Measurements from ENCODE around the gene SLC25A51. TPM values are rescaled to one million over a fixed set of nuclear protein-coding genes. Genes with fewer than 3 reads are reported as not detected.

Gene SLC25A51
- total RNA-seq, 2 donors from 2014 or later = 20.2 to 21.6 TPM

DNA sequence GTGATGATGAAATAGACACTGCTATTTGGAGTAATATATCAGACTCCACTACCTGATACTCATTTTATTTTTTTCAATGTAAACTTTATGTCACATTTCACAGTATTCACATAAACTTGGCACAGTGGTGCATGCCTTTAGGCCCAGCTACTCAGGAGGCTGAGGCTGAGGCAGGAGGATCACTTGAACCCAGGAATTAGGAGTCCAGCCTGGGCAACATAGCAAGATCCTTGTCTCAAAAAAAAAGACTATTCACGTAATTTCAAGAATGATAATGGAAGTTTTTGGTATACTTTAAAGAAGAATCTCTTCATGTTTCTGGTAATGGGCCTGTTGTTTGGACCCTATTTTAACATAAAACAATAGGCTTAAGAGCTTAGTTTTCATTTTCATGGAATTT is 47.4 kb downstream of the SLC25A51 start:
- TF ChIP-seq POLR2A (IDR thresholded peaks at IDR 0.05) (no peak), CTCF (IDR thresholded peaks at IDR 0.05) (no peak), POLR2AphosphoS5 (IDR thresholded peaks at IDR 0.05) (no peak)
- Histone ChIP-seq H3K27me3 (replicated peaks; ENCODE audit: insufficient read depth) (no peaks in the 10 kb centered on the region), H3K4me3 (no peak overlapping the region), H3K36me3 (no peaks in the 10 kb centered on the region), H3K9me3 (no peaks in the 10 kb centered on the region), H3K4me1 (replicated peaks) (no peaks in the 10 kb centered on the region), H3K27ac (no peak overlapping the region)
- DNase-seq (ENCODE audit: low spot score) = no peak
- intact Hi-C loops (cut with DNase I) = no loop called here
- 92% methylated on average over 1 of the region's 1 CpG for WGBS

- Histone ChIP-seq H3K4me1 (replicated peaks) (no peaks in the 10 kb centered on the region), H3K36me3 (no peaks in the 10 kb centered on the region), H3K4me3 (no peak overlapping the region), H3K9me3 (no peaks in the 10 kb centered on the region), H3K27ac (no peak overlapping the region), H3K27me3 (replicated peaks; ENCODE audit: insufficient read depth) (no peaks in the 10 kb centered on the region)
- TF ChIP-seq POLR2AphosphoS5 (IDR thresholded peaks at IDR 0.05) = no peak
- no peak for TF ChIP-seq CTCF (IDR thresholded peaks at IDR 0.05)
- TF ChIP-seq POLR2A (IDR thresholded peaks at IDR 0.05) = no peak
- WGBS = 96% methylated on average over 2 of the region's 2 CpGs
- no peak for DNase-seq (ENCODE audit: low spot score)
- intact Hi-C loops (cut with DNase I) = no loop called here
These were observed 51.7 kb downstream of the SLC25A51 start for GRCh38 chr9:37852222-37852621.

DNA sequence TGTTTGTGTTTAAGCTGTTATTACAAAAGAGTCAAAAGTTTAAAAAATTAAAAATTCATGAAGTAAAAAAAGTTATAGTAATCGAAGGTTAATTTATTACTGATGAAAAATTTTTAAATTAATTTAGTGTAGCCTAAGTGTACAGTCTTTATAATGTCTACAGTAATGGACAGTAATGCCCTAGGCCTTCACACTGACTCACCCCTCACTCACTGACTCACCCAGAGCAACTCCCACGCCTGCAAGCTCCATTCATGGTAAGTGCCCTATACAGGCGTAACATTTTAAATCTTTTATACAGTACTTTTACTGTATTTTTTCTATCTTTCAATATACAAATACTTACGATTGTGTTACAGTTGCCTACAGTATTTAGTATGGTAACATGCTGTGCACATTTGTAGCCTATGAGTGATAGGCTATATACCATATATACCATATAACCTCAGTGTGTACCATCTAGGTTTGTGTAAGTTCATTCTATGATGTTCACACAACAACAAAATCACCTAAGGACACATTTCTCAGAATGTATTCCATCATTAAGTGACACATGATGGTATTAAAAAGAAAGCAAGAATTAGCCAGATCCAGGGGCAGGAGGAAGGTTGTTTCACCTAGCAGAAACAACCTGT is 63.2 kb downstream of the SLC25A51 start:
- TF ChIP-seq POLR2A (IDR thresholded peaks at IDR 0.05) = no peak
- no peak for TF ChIP-seq CTCF (IDR thresholded peaks at IDR 0.05)
- TF ChIP-seq POLR2AphosphoS5 (IDR thresholded peaks at IDR 0.05) = no peak
- Histone ChIP-seq H3K27me3 (replicated peaks; ENCODE audit: insufficient read depth) (no peaks in the 10 kb centered on the region), H3K4me3 (no peak overlapping the region), H3K27ac (no peak overlapping the region), H3K4me1 (replicated peaks) (no peaks in the 10 kb centered on the region), H3K36me3 (no peaks in the 10 kb centered on the region), H3K9me3 (no peaks in the 10 kb centered on the region)
- no peak for DNase-seq (ENCODE audit: low spot score)
- intact Hi-C loops (cut with DNase I) = no loop called here
- 78% methylated on average over 4 of the region's 4 CpGs for WGBS

GRCh38 chr9:37839496-37840461 is 64.1 kb downstream of the SLC25A51 start:
- Histone ChIP-seq H3K4me3 (no peak overlapping the region), H3K27ac (no peak overlapping the region), H3K27me3 (replicated peaks; ENCODE audit: insufficient read depth) (no peaks in the 10 kb centered on the region), H3K36me3 (no peaks in the 10 kb centered on the region), H3K4me1 (replicated peaks) (no peaks in the 10 kb centered on the region), H3K9me3 (no peaks in the 10 kb centered on the region)
- DNase-seq (ENCODE audit: low spot score) = no peak
- TF ChIP-seq CTCF (IDR thresholded peaks at IDR 0.05) (no peak), POLR2A (IDR thresholded peaks at IDR 0.05) (no peak), POLR2AphosphoS5 (IDR thresholded peaks at IDR 0.05) (no peak)
- WGBS = 91% methylated on average over 3 of the region's 3 CpGs
- intact Hi-C loops (cut with DNase I) = no loop called here

Small RNA genes within 50 kb of the gene (small RNA-seq; reads per million reads assigned to genes)
- 0 reads per million in 2 donors for gene RNU7-124P

Other genes starting within 250 kb of the SLC25A51 start
- gene TRMT10B, start 150.3 kb downstream of the SLC25A51 start, total RNA-seq = 10 to 100 TPM in 1 of 2 donors, 1 to 10 TPM in 1; 7.8 to 19.6 TPM
- gene EXOSC3, start 119.1 kb downstream of the SLC25A51 start, total RNA-seq = 10 to 100 TPM; 48.5 to 54.5 TPM
- 10 to 100 TPM; 24.2 to 30.5 TPM for gene DCAF10, start 103.3 kb downstream of the SLC25A51 start, total RNA-seq
- gene SHB, start 165.1 kb upstream of the SLC25A51 start, total RNA-seq = 10 to 100 TPM; 53.2 to 54.8 TPM

All from prostate gland (tissue), 2 donors.